Gastroesophageal sphincter (tissue), 4 donors: Measurements from ENCODE around the gene NLK. TPM values are rescaled to one million over a fixed set of nuclear protein-coding genes. Genes with fewer than 3 reads are reported as not detected.
"Not testable (repeated sequence)": the region's sequence is repeated elsewhere in the genome, so short reads cannot be mapped to it uniquely, and the experiment has no call there.

Experiments
- ATAC-seq: fragments of 150-250 bp; one replicate; pipeline ENCODE4 v1.9.1; 2016; ENCODE audit warnings: mild to moderate bottlenecking, moderate library complexity
- H3K27ac ChIP-seq, 4 donors: fragments of 200-600 bp; sonication (generic) in 3 of 4; 1 replicate in 3 of 4; 2 replicates in 1 of 4; pipeline ENCODE4 v1.5.1; 2016 to 2019
- H3K27me3 ChIP-seq: fragments of 200-600 bp; sonication (generic); one replicate; pipeline ENCODE4 v1.5.1; 2019
- H3K36me3 ChIP-seq, 2 donors: fragments of 200-600 bp; sonication (generic); one replicate each; pipeline ENCODE4 v1.5.1; 2019; ENCODE audit warnings: control low read depth in 1 of 2
- H3K4me1 ChIP-seq, 3 donors: fragments of 200-600 bp; sonication (generic); 1 replicate in 2 of 3; 2 replicates in 1 of 3; pipeline ENCODE4 v1.5.1; 2016 to 2019; ENCODE audit warnings: control low read depth in 2 of 3
- H3K4me3 ChIP-seq, 2 donors: fragments of 200-600 bp; sonication (generic); one replicate each; pipeline ENCODE4 v1.5.1; 2019; ENCODE audit warnings: mild to moderate bottlenecking in 1 of 2, moderate library complexity in 1 of 2
- H3K9me3 ChIP-seq, 3 donors: fragments of 200-600 bp; sonication (generic); one replicate each; pipeline ENCODE4 v1.5.1; 2017 to 2019; ENCODE audit warnings: control low read depth in 2 of 3
- EP300 ChIP-seq: sonication (generic); formaldehyde crosslinking; IDR thresholded peaks from one replicate; pipeline ENCODE4 v1.6.1; 2017; ENCODE audit warnings: antibody characterized with exemption, mild to moderate bottlenecking
- POLR2A ChIP-seq, 2 donors: fragments of 450-650 bp; IDR thresholded peaks; one replicate each; pipeline ENCODE4 v1.6.1; 2017; ENCODE audit warnings: antibody characterized with exemption in 2 of 2, mild to moderate bottlenecking in 2 of 2, moderate library complexity in 1 of 2
- POLR2AphosphoS5 ChIP-seq: sonication (generic); formaldehyde crosslinking; IDR thresholded peaks from one replicate; pipeline ENCODE4 v1.6.1; 2017; ENCODE audit warnings: antibody characterized with exemption
- WGBS, 2 donors: methylation state at CpG; one replicate each; pipeline ENCODE4 v1.1.5; 2018; ENCODE audit warnings: low coverage in 1 of 2; 5-methylcytosine and 5-hydroxymethylcytosine counted together
- small RNA-seq, 4 donors: library from RNA; depleted of rRNA; stranded (forward); fragments of <200 nt; gene quantifications; one replicate each; pipeline ENCODE3, GENCODE V24; 2016
- total RNA-seq, 4 donors: library from RNA; depleted of rRNA; stranded (reverse); fragments of >200 nt; gene quantifications; one replicate each; pipeline ENCODE4 v1.1.0, GENCODE V29; 2016
- TF ChIP-seq, protein P1 (sequence below), 4 experiments: fragments of 200-600 bp in 2 of 4; fragments of 450-650 bp in 2 of 4; sonication (generic) in 1 of 4; IDR thresholded peaks; one replicate each; pipeline ENCODE4 v1.5.1; 2017 to 2019; ENCODE audit warnings: antibody characterized with exemption in 4 of 4, mild to moderate bottlenecking in 2 of 4, moderate library complexity in 2 of 4

The NLK gene
- total RNA-seq, 4 donors from 2014 or later, result 12.8 to 16.1 (median 13.8) TPM

DNA sequence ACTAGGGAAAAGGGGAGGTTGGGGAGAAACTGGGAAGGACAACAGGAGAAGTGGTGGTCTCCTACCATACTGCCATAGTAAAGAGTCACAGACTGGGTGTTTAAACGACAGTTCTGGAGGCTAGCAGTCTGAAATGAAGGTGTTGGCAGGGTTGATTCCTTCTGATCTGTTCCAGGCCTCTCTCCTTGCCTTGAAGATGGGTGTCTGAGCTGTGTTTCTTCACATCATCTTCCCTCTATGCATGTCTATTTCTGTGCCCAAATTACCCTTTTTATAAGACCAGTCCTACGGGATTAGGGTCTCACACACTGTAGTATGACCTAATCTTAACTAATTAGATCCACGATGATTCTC lies 196.8 kb downstream of the NLK start:
- WGBS, 2 donors, result 58 to 67% methylated on average over 2 of the region's 3 CpGs
- Histone ChIP-seq H3K27me3 (peaks cover 13% of the 10 kb centered on the region), H3K9me3 (no peaks in the 10 kb centered on the region), H3K4me3 (no peak overlapping the region), H3K4me1 (no peaks in the 10 kb centered on the region), H3K27ac (no peak overlapping the region), H3K36me3 (no peaks in the 10 kb centered on the region)
- ATAC-seq, result no peak
- TF ChIP-seq, protein P1, sequence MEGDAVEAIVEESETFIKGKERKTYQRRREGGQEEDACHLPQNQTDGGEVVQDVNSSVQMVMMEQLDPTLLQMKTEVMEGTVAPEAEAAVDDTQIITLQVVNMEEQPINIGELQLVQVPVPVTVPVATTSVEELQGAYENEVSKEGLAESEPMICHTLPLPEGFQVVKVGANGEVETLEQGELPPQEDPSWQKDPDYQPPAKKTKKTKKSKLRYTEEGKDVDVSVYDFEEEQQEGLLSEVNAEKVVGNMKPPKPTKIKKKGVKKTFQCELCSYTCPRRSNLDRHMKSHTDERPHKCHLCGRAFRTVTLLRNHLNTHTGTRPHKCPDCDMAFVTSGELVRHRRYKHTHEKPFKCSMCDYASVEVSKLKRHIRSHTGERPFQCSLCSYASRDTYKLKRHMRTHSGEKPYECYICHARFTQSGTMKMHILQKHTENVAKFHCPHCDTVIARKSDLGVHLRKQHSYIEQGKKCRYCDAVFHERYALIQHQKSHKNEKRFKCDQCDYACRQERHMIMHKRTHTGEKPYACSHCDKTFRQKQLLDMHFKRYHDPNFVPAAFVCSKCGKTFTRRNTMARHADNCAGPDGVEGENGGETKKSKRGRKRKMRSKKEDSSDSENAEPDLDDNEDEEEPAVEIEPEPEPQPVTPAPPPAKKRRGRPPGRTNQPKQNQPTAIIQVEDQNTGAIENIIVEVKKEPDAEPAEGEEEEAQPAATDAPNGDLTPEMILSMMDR (IDR thresholded peaks at IDR 0.05), result no peak
- TF ChIP-seq POLR2AphosphoS5, result no peak
- TF ChIP-seq POLR2A (IDR thresholded peaks at IDR 0.05), result no peak
- TF ChIP-seq EP300, result no peak

DNA sequence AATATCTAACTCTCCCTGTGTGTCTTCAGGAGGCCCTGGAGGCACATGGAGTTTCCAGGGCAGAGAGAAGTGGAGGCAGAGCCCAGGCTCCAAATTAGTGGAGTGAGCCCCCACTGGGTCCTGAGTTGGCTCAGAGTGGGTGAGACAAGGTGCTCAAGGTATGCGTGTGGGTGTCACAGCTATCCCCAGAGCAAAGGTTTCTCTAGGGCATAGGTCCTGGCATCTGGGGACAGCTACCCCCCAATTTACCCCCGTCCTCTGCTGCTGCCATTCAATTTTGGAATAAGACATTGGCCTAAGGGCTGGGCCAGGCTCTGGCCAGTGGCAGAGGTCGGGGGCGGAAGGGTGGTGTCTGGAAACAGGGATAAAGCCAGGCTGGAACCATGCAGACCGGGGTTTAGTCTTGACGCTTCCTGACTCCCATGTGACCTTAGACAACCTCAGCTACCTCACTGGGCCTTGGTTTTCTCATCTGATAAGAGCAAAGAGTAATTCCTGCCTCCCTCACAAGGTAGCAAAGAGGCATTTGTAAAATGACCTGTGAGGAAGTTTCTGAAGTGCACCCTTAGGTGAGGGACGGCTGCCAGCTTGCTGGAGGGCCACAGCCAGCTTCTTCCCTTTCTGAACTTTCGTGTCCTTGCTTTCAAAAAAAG lies 198.3 kb downstream of the NLK start:
- no peak overlapping the region for H3K27ac ChIP-seq
- H3K27me3 ChIP-seq, result no peaks in the 10 kb centered on the region
- H3K36me3 ChIP-seq, result no peaks in the 10 kb centered on the region
- H3K4me1 ChIP-seq, result no peaks in the 10 kb centered on the region
- TF ChIP-seq EP300 (no peak), POLR2A (IDR thresholded peaks at IDR 0.05) (no peak), POLR2AphosphoS5 (no peak)
- TF ChIP-seq, protein P1 (IDR thresholded peaks at IDR 0.05), result no peak
- WGBS, 2 donors, result 63 to 84% methylated on average over 3 to 5 of the region's 8 CpGs
- ATAC-seq, result no peak
- no peak overlapping the region for H3K4me3 ChIP-seq
- no peaks in the 10 kb centered on the region for H3K9me3 ChIP-seq

DNA sequence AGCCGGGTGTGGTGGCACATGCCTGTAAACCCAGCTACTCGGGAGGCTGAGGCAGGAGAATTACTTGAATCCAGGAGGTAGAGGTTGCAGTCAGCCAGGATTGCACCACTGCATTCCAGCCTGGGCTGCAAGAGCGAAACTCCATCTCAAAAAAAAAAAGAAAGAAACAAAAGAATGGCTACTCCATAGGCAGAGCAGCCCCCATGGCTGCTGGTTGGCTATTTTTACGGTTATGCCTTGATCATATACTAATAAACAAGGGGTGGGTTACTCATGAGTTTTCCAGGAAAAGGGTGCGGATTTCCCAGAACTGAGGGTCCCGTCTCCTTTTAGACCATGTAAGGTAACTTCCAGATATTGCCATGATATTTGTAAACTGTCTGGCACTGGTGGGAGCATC lies 200.3 kb downstream of the NLK start:
- H3K27ac ChIP-seq, result no peak overlapping the region
- H3K4me1 ChIP-seq, result no peaks in the 10 kb centered on the region
- no peaks in the 10 kb centered on the region for H3K9me3 ChIP-seq
- H3K4me3 ChIP-seq, result no peak overlapping the region
- no peak for ATAC-seq
- WGBS, 2 donors, result 80 to 84% methylated on average over 3 of the region's 6 CpGs
- H3K36me3 ChIP-seq, result no peaks in the 10 kb centered on the region
- TF ChIP-seq POLR2A (IDR thresholded peaks at IDR 0.05), result no peak
- TF ChIP-seq, protein P1 (IDR thresholded peaks at IDR 0.05), result no peak
- no peak for TF ChIP-seq EP300
- TF ChIP-seq POLR2AphosphoS5, result no peak
- H3K27me3 ChIP-seq, result peaks cover 4% of the 10 kb centered on the region

DNA sequence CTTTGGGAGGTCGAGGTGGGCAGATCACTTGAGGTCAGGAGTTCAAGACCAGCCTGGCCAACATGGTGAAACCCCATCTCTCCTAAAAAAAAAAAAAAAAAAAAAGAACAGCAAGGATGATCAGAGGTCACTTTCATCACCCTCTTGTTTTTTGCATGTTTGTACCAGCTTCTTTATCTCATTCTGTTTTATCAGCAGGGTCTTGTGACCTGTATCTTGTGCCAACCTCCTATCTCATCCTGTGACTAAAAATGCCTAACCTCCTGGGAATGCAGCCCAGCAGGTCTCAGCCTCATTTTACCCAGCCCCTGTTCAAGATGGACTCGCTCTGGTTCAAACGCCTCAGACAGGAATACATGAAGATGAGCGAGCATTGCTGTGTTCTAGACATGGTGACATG lies 200.8 kb downstream of the NLK start:
- not testable (repeated sequence) for H3K4me3 ChIP-seq, ATAC-seq, H3K27ac ChIP-seq, H3K4me1 ChIP-seq, H3K36me3 ChIP-seq, H3K9me3 ChIP-seq, H3K27me3 ChIP-seq
- WGBS, 2 donors, result 64 to 100% methylated on average over 1 of the region's 4 CpGs

DNA sequence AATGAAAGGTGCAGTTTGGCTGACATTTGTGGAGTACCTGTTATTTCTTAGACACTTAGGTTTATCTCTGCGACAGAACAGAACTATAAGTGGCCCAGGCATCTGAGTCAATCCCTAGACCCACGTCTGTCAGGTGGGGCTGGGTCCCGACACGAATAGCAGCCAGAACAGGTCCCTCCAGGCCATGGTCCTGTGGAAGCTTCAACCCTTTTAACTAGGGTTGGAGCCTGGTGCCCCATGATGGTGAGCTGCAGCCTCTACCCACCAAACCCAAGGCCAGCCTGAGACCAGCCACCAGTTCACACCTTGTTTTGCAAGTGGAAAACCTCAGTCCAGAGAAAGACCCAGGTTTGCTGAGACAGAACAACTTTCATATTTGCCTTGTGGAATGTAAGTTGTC lies 202.0 kb downstream of the NLK start:
- no peaks in the 10 kb centered on the region for H3K9me3 ChIP-seq
- no peaks in the 10 kb centered on the region for H3K36me3 ChIP-seq
- WGBS, 2 donors, result 82% methylated on average over 4 of the region's 4 CpGs; no CpG with 5 or more reads in 1 of the 2 donors
- peaks cover 8% of the 10 kb centered on the region for H3K27me3 ChIP-seq
- TF ChIP-seq POLR2AphosphoS5 (no peak), EP300 (no peak), POLR2A (IDR thresholded peaks at IDR 0.05) (no peak)
- TF ChIP-seq, protein P1 (IDR thresholded peaks at IDR 0.05), result no peak
- no peak overlapping the region for H3K4me3 ChIP-seq
- H3K27ac ChIP-seq, result no peak overlapping the region
- H3K4me1 ChIP-seq, result no peaks in the 10 kb centered on the region
- no peak for ATAC-seq

Small RNA genes lying within 50 kb of the gene (small RNA-seq; reads per million reads assigned to genes)
- gene RF00006, result 0 reads per million in 4 donors
- 0 reads per million in 4 donors for gene RF00156
- 0 reads per million in 4 donors for gene RF00601
- gene RPS29P22, result 0 reads per million in 4 donors

Other genes with a start within 250 kb of the NLK start
- gene NOS2, start 242.1 kb upstream of the NLK start, total RNA-seq, result under 1 TPM; 0.07 to 0.40 (median 0.35) TPM
- gene LYRM9, start 149.3 kb upstream of the NLK start, total RNA-seq, result 10 to 100 TPM; 11.1 to 30.3 (median 17.8) TPM